ENCODE measurements around the gene WNT8B.

DNA sequence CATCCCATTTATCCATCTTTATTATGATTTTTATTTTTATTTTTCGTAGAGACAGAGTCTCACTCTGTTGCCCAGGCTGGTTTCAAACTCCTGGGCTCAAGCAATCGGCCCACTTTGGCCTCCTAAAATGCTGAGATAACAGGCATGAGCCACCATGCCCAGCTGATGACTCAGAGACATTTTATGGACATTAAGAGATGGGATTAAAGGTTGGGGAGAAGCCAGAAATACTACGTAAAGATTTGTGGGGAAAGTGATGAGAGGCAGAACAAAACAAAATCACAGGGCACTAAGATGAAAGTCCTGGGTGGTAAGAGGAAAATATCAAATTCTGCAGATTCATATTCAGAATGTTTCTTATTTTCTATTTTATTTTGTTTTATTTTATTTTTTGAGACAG is 7.6 kb downstream of the WNT8B start:
- TF ChIP-seq POLR2A (IDR thresholded peaks at IDR 0.05) (no peak), CTCF (IDR thresholded peaks at IDR 0.05) (no peak)
